HG03175 (cell line): ENCODE data around the gene HYOU1.
A peak's percentile ranks its signal among the peaks of the same experiment; 100 is the strongest.
"Not testable (repeated sequence)": the region's sequence is repeated elsewhere in the genome, so short reads cannot be mapped to it uniquely, and the experiment has no call there.

Experiments used
- ATAC-seq: cut with Tn5 transposase; IDR thresholded peaks from one replicate; pipeline ENCODE4 v1.9.1; 2021; ENCODE audit warnings: mild to moderate bottlenecking, moderate library complexity; ENCODE audit not compliant: unreplicated experiment

Gene HYOU1

DNA sequence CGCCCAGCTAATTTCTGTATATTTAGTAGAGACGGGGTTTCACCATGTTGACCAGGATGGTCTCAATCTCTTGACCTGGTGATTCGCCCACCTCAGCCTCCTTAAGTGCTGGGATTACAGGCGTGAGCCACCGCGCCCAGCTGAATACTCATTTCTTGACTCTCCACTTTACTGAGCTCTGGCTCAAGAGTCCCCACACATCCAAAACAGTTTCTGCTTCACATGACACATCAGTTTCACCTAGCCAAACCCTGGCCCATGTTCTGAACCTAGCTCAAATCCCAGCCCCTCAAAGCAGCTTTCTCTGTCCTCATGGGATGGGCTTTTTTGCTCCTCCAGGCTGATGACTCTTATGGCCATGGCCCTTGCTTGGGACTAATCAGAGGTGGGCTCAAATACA lies 9.8 kb downstream of the HYOU1 start:
- ATAC-seq = no peak

DNA sequence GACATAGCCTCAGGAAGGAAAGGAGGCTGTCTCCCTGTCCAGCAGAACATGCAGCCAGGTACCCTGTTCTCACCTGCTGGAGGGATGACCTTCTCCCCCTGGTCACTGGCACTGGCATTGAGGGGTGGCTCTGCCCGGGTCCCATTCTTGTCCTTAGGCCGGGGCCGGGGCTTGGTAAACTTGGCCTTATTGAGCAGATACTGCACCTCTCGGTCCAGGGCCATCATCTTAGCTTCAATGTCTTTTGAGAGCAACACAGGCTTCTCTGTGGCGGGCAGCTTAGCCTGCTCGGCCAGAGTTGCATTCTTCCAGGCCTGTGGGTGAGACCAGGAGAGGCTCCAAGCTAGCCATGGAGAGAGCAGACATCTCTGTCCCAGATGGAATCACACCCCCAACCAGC lies 10.5 kb downstream of the HYOU1 start:
- ATAC-seq = no peak

DNA sequence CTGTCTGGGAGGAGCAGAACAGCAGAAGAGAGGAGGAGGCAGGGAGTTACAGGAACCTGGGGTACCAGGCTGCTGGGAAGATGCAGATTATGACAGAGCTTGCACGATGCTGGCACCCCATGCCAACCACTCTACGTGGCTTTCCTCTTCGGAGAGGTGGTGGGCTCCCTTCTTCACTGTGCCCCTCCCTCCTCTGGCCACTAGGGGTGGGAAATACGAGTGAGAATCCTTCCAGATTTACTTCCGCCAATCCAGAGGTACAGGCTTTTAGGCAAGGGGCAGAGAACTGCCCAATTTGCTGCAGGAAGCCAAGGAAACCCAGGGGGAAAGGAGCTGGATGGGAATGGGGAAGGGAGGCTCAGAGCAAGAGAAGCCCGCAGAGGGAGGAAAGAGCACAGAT lies 12.3 kb downstream of the HYOU1 start:
- ATAC-seq = no peak

DNA sequence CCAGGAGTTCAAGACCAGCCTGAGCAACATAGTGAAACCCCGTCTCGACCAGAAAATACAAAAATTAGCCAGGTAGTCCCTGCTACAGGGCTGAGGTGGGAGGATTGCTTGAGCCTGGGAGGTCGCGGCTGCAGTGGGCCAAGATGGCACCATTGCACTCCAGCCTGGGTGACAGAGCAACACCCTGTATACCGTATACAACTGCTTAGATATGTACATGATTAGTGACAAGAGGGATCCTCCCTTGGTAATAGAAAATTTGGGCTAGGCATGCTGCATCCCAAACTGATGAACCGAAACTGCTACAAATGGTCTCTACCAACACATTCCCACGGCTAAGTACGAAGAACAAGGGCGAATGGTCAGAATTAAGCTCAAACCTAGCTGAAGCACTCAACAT lies 14.1 kb downstream of the HYOU1 start:
- no peak for ATAC-seq

DNA sequence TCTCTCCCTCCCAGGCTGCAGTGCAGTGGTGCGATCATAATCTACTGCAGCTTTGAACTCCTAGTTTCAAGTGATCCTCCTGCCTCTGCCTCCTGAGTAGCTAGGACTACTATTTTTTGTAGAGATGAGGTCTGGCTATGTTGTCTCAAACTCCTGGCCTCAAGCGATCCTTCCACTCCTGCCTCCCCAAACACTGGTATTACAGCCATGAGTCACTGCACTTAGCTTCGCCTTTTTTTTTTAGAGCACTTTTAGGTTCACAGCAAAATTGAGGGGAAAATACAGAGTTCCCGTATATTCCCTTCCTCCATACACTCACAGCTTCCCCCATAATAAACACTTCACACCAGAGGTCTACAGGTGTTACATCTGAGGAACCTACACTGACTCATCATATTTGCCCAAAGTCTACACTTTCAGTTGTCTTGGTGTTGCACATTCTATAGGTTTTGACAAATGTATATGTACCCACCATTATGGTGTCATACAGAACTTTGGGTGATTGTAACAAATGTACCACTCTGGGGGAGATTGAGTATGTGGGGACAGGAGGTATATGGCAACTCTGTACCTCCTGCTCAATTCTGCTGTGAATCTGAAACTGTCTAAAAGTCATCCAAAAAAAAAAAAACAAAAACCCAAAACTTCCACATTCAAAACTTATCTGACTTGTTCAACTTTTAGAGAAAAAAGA lies 15.0 kb downstream of the HYOU1 start:
- ATAC-seq = no peak

DNA sequence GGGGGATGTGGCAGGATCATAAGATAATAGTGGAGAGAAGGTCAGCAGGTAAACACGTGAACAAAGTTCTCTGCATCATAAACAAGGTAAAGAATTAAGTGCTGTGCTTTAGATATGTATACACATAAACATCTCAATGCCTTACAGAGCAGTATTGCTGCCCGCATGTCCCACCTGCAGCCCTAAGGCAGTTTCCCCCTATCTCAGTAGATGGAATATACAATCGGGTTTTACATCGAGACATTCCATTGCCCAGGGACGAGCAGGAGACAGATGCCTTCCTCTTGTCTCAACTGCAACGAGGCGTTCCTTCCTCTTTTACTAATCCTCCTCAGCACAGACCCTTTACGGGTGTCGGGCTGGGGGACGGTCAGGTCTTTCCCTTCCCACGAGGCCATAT lies 17.5 kb downstream of the HYOU1 start:
- ATAC-seq = not testable (repeated sequence)

DNA sequence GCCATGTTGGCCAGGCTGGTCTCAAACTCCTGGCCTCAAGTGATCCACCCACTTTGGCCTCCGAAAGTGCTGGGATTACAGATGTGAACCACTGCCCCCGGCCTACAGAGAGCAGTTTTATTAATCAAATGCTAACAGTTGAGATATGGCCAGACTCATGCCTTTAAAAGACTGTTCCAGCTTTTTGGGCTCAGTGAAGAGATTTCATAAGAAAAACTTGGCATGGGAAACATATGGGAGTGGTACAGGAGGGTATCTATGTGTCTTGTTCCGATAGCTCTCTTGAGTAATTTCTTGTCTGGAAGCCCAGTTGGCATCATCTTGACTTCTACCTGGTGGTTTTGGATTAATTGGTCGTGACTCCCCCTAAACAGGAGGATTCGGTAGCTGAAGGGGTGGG lies 18.1 kb downstream of the HYOU1 start:
- no peak for ATAC-seq

DNA sequence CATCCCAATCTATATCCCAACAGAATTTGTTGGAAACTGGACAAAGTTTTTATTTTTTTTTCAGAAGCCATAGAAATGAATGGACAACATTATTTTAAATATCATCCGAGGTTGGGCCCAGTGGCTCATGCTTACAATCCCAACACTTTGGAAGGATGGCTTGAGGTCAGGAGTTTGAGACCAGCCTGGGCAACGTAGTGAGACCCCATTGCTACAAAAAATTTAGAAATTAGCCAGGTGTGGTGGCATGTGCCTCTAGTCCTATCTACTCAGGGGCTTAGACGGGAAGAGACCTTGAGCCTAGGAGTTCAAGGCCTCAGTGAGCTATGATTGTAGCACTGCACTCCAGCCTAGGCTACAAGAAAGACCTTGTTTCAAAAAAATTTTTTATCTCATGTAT lies 22.2 kb downstream of the HYOU1 start:
- no peak for ATAC-seq

DNA sequence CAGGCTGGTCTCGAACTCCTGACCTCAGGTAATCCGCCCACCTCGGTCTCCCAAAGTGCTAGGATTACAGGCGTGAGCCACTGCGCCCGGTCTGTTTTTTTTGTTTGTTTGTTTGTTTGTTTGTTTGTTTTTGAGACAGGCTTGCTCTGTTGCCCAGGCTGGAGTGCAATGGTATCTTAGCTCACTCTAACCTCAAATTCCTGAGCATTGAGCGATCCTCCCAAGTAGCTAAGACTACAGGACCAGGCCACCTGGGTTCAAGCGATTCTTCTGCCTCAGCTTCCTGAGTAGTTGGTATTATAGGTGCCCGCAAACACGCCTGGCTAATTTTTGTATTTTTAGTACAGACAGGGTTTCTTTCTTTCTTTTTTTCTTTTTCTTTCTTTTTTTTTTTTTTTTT lies 23.6 kb downstream of the HYOU1 start:
- ATAC-seq = not testable (repeated sequence)

DNA sequence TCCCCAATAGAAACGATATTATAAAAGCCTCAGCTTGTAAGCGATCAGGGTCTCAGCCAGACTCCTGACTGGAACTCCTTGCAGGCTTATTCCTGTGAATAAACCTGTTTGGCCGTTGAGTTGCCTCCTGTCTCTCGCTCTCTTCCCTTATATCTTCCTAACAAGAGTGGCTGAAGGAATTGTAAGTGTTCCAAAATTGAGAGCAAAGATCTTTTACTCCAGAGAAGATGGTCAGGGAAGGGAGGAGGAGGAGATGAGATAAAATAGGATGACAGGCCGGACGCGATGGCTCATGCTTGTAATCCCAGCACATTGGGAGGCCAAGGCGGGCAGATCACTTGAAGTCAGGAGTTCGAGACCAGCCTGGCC lies 25.1 kb downstream of the HYOU1 start:
- ATAC-seq = no peak

DNA sequence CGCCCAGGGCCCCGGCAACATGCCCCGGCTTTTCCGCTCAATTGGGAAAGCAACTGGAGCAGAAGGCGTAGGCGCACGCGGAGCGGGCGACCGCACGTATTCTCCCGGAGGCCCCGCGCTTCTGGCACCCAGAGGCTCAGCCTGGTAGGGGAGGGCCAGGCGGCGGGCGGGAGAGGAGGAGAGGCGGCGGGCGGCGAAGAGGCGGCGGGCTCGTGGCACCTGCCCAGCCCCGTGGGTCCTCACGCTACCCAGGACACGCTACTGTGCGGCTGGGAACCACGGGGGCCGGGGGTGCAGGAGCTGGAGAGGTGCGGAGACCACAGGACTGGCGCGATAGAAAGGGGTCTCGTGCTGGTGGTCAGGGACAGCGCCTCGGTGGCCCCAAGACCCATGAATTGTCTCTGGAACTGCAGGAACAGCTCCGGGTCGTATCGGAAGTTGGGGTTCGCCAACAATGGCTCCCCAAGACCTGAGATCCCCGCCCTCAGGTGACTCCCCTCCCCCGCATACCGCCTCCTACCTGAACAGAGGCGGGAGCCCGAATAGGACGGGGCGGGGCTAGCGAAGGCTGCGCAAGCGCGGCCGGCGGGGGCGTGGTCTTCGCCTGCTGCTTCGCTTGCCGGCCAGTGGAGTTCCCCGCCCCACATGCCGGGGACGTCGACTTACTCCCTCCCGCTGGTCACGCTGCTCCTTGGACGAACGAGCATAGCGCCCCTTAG lies 26.5 kb downstream of the HYOU1 start, which contains the start of gene SLC37A4:
SLC37A4 (minus strand) TSS at position 549 of the 719 bp plus-strand sequence.
- ATAC-seq = peak; percentile 91

DNA sequence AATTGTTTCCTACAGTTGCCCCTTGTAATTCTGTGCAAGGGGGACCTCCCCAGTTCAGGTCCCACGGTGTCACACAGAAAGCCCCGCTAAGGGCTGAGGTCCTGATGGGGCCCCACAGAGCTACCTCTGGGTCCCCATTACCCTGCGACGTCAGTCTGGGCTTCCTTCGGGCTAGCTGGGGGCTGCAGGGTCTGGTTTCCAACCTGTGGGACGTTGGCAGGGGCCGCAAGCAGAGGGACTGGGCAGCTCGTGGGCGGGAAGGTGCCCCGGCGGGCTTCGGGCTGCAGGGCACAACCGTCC lies 27.0 kb downstream of the HYOU1 start:
- ATAC-seq = peak; percentile 4

DNA sequence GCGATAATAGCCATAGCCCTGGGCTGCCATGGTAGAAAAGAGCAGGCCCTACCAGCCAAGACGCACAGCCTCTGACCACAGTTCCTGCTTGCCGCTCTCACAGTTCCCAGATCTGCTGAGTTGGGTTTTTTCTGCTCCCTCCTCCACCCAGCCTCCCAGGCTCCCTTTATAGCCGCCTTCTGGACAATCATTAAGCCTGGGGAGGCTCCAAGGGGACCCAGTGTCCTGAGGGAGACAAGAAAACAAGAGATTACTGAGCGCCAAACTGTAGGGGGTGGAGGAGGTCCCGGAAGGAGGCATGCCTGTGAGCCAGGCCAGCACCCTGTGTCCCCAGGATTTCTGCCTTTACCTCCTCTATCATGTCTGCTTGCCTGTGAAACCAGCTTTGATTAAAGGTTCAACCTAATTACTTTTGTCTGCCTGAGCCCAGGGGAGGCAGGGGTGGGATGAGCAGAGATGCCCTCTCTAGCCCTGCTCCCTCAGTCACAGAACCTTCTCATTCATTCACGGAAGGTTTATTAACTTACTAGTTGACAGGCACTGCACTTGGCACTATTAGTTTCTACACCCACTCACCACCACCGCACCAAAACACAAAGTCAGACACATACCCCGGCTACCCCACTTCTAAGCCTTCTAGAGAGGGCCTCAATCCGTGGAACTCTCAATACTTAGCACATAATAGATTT lies 27.5 kb downstream of the HYOU1 start:
- ATAC-seq = no peak

DNA sequence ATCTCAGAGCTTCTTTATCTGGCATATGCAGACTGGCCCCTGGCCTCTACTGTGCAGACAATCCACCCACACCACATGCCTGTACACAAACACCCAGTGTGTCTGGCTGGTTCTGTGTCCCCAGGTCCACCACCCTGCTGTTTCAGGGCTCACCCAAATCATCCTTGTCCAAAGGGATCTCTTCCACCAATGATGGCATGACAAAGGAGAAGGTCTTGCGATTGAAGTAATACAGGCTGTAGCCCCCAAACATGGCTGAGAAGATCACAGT lies 28.0 kb downstream of the HYOU1 start:
- ATAC-seq = no peak

DNA sequence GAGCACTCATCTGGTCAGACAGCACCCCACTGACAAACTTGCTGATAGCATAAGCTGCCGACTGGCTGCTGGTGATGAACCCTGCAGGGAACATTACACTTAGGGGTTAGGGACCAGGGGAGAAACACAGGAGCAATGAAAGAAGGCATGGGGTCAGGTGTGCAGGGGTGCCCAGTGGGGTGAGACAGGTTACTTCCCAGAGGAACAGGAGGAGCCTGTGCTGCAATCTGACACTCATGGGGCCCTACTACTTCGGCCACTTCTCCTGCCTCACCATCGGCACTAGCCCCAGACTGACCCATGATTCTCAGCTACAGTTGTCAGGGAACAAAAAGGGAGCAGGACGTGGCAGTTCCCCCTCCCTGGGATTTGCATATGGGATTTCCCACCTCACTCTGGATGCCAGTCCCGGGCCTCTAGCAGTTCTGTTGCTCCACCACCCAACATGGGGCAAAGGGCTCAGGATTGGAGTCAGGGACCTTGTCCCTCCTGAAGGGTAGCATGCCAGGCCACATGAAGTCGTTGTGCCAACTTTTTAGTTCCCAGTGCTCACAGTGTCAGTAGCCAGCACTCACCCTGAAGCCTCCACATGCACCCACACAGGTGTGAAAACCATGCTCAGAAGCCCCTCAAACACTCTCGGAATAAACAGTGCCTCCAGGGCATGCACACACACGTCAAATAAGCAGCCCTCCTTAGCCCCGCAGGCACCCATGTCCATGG lies 28.5 kb downstream of the HYOU1 start:
- no peak for ATAC-seq

DNA sequence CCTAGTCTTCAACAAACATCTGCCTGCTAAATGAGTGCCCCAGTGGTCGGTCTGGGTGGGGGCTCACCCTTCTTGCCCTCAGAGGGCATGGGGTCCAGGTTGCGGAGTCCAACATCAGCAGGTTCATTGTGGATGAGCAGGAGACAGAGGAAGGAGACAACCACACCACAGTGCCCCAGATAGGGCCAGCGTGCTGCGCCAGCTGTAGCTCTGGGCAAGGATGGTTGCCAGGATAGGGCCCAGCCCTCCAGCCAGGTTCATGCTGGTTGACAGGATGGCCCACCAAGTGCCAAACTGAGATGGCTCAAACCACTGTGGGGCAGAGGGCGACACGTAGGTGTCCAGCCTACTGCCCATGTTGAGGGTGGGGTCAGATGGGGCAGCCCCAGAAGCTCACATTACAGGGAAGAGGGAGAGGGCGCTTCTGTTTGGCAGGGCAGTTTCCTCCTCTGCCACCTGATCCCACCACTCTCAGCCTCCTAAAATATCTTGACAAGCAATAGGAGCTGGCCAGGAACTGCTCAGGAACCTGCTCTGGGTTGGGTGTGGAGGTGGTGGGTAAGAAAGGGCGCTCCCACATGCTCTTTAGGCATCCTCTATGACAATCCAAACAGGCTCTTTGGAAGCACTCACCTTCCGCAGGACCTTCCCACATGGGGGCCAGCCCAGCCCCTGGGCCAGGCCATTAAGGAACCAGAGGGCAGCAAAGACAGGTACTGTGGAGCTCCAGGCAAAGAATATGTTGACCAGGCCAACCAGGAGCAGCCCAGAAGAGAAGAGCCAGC lies 29.3 kb downstream of the HYOU1 start:
- ATAC-seq = no peak

DNA sequence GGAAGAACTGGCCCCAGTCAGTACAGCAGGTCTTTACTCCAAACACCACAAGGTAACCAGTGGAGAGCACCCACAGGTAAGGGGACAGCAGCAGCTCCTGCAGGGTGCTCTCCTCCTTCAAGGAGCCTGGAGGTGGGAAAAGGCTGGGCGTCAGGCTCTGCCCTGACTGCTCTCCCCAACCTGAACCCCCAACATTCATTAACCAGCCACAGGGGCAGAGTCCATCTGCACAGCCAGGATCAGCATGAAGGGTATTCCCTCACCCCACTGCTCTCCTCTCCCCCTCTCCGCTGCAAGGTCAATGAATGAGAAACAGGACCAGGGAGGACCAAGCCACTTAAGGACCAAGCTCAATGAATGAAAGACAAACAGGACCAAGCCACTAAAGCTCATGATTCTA lies 30.0 kb downstream of the HYOU1 start:
- ATAC-seq = no peak

DNA sequence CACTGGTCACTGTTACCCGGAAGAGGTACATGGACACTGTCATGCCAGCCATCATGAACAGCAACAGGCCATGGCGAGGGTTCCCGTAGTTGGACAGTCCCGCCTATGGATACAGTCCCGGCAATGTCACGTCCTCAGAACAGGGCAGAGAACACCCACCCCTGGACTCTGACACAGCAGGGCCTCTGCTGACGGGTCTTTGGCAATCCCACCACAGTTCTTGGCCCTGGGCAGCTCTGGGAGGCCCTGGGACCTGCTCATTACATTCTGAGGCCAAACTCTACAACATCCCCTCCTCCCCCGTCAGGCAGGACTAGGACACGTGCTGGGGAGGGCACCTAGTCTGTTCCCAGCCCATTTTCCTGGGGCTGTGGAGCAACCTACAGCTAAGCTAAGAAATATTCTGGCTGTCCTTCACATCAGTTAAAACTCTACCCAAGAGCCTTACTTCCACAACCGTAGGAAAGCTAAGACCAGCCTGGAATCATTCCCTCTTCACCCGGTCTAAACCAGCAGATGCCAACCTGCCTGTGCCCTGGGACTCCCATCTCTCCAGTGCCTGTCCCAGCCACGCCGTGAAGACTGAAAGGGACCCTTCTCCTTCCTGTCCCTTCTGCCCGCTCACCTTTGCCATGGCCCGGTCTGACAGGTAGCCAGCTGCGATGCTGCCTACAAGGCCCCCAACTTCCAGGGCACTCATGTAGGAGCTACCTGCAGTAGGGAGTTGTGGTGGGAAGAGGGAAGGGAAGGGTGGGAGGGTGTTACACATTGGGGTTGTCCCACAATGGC lies 30.8 kb downstream of the HYOU1 start:
- no peak for ATAC-seq

DNA sequence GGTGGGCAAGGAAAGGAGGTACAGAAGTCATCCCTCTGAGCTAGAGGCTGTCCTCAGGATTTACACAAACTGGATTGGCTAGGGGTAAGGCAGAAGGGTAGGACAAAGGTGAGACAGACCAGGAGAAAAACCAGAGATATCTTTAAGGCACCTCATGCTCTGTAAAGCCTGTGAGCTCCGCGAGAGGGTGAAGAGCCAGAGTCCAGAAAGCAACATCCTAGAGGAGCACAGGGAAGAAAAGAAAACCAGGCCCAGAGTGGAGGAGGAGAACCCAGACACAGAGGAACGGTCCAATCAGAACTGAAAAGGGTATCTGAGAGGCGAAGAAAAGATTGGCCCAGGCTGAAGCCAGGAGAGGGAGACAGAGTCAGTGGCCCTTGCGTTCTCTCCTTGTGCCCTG lies 31.5 kb downstream of the HYOU1 start:
- ATAC-seq = no peak

DNA sequence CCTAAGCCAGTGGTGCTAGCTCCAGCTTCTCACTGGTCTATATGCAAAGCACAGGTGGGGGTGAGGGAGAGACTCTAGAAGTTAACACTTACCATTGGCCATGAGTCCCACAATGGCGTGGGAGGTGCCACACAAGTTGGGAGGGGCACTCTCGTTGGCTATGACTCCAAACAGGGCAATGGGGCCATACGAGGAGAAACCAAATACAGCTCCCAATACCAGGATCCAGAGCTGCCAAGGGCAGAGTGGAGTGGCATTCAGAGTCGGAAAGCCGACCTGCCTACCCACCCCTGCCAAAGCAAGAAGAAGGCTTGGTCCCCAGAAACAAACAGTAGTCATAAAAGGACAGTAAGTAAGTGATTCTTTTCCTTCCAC lies 31.9 kb downstream of the HYOU1 start:
- no peak for ATAC-seq
